Stimulated activated CD8-positive, alpha-beta memory T cell treated with anti-CD3 and anti-CD28 coated beads, Interleukin-15, amount 100 ng/mL, for 48 hours (primary cell): ENCODE measurements around the gene WDR4.
"Not testable (repeated sequence)": the region's sequence is repeated elsewhere in the genome, so short reads cannot be mapped to it uniquely, and the experiment has no call there.

Experiments
- DNase-seq, 2 donors: peaks; one replicate each; pipeline ENCODE4 v3.0.0-alpha.2; 2020; ENCODE audit warnings: low read depth in 2 of 2

WDR4 gene

DNA sequence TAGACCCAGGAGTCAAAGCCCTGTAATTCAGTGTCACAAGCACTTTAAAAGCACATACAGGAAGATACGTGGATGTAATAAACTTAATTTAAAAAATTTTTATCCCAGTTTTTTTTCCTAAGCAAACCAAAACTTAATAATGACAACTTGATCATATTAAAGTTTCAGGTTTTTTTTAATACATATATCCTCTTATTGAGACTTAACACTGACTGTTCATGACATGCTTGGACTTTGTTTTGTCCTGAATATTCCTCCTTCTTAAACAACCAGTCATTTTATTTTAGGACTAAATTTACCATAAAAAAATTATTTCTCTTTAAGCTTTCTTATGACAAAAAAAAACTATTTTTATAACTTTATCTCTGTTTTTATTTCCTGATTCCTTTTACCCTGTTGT lies 64.1 kb downstream of the WDR4 start:
- no peak for DNase-seq

DNA sequence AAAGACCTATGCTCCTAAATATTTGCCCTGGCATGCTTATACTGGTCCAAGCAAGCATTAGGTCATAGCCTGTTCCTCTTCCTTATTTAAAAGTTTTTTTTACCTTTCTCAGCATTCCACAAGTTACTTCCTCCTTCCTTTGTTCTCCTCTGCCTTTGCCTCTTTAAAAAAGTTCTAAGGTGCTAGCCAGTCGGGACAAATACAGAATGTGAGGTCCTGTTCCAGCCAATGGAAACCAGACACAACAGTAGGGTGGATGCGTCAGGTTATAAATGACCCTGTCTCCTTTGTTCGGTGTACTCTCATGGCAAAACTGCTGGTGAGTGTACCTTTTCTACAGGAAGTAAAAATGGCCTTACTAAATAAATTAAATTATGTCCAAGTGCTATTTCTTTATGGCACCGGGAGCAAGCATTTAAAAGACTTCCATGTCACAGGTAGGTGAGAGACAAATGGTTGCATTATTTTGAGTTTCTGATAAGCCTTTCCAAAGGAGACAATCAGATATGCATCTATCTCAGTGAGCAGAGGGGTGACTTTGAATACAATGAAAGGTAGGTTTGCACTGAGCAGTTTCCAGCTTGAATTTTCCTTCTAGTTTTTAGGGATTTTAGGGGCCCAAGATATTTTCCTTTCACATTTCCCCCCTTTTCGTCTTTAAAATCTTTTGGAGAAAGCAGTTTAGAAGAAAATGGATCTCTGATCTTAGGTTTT lies 66.7 kb downstream of the WDR4 start:
- DNase-seq = not testable (repeated sequence)

DNA sequence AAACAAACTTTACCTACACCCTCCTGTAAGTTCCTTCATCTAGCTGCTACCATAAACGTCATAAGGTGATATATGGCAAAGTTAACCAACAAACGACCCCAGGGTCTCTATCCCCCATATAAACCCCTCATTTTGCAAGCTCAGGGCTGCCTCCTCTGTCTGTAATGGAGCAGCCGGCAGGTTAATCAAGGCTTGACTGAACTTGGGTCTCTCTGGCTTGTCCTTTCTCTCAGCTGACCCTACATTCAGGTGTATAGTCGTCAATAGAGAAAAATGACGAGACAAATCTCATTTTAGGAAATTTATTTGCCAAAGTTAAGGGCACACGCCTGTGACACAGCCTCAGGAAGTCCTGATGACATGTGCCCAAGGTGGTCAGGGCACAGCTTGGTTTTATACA lies 67.4 kb downstream of the WDR4 start:
- no peak for DNase-seq

GRCh38 chr21:42809577-42810475 lies 69.5 kb downstream of the WDR4 start:
- no peak for DNase-seq

DNA sequence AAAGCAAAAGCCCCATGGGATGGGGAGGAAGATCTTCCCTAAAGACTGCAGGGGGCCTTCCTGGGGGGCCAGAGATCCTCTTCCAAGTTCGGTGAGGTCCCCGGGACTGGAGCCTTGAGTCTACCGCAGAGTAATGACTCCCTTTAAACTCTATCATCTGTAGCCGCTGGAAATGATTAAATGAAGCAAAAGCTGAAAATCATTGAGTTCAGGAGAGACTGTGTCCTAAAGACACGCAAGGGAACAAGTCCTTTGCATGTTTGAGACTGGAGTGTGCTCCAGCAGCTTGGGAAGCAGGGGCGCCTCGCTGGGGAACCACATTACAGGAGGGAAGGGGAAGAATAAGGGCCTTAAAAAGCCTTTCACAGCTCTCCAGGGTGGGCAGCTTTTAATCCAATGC lies 70.2 kb downstream of the WDR4 start:
- no peak for DNase-seq

GRCh38 chr21:42807938-42808613 lies 71.3 kb downstream of the WDR4 start:
- no peak for DNase-seq

DNA sequence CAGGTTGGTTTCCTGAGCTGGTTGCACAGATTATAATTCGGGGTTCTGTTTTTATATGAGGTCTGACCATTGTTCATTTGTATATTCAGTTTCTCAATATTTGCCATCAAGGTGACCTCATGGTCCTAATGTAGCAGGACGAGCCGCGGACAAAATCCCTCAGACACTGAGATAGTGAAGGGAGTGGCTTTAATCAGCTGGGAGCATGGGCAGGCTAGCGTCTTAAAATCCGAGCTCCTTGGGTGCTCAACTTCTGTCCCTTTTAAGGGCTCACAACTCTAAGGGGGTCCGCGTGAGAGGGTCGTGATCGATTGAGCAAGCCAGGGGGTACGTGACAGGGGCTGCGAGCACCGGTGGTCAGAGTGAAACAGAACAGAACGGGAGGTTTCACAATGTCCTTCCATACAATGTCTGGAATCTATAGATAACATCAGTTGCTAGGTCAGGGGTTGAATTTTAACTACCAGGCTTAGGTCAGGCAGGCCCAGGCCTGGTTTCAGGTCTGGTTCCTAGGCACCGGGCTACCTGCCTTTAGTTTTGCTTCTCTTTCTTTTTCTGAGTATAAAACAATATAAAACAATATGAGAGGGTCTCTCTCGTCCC lies 71.9 kb downstream of the WDR4 start:
- DNase-seq = not testable (repeated sequence)

- DNase-seq = no peak
These were observed 72.7 kb downstream of the WDR4 start for GRCh38 chr21:42806509-42807140.

GRCh38 chr21:42801616-42802015 lies 77.7 kb downstream of the WDR4 start:
- DNase-seq = not testable (repeated sequence)

GRCh38 chr21:42799948-42800347 lies 79.4 kb downstream of the WDR4 start:
- DNase-seq = no peak

- no peak for DNase-seq
These were observed 79.8 kb downstream of the WDR4 start for GRCh38 chr21:42799516-42799915.
